Colonic mucosa (tissue), 4 donors: Measurements from ENCODE around the gene CPT2. TPM values are rescaled to one million over a fixed set of nuclear protein-coding genes. Genes with fewer than 3 reads are reported as not detected.

Source experiments
- DNase-seq: peaks from one replicate; pipeline ENCODE4 v3.0.0-alpha.2; 2020
- H3K27ac ChIP-seq: fragments of 200-600 bp; one replicate; pipeline ENCODE4 v1.8.0; 2021
- H3K27me3 ChIP-seq: fragments of 200-600 bp; one replicate; pipeline ENCODE4 v1.8.0; 2021
- H3K36me3 ChIP-seq: fragments of 200-600 bp; one replicate; pipeline ENCODE4 v1.8.0; 2021
- H3K4me1 ChIP-seq: fragments of 200-600 bp; one replicate; pipeline ENCODE4 v1.8.0; 2021; ENCODE audit warnings: mild to moderate bottlenecking
- H3K4me3 ChIP-seq: fragments of 200-600 bp; one replicate; pipeline ENCODE4 v1.8.0; 2021
- H3K9ac ChIP-seq, 2 donors: one replicate each; pipeline ENCODE4 v1.7.0; 2013; ENCODE audit warnings: control low read depth in 2 of 2, low read depth in 2 of 2, low read length in 2 of 2
- H3K9me3 ChIP-seq: fragments of 200-600 bp; one replicate; pipeline ENCODE4 v1.8.0; 2021
- intact Hi-C: fragments of 100-400 bp; cut with DNase I; formaldehyde crosslinking; loops from one replicate; pipeline ENCODE4 v1.14.1; 2022
- total RNA-seq, 2 donors: library from RNA; stranded (reverse); fragmentation: NEBNext Ultra II Directional in 1 of 2; extraction: Animal tissue kit (Norgen Biotek cat#: 25700) in 1 of 2; gene quantifications; one replicate each; pipeline ENCODE4 v1.2.1, GENCODE V29; 2021
- TF ChIP-seq, protein P1 (sequence below): fragments of 200-600 bp; IDR thresholded peaks from one replicate; pipeline ENCODE4 v1.8.0; 2022; ENCODE audit warnings: antibody characterized with exemption, mild to moderate bottlenecking
- donor health status: healthy.
- donor health status: DM: no; HTN: no; CAD: no.
- donor health status: DM: no; HTN: no; CAD: no.

The CPT2 gene
- total RNA-seq, 2 donors from 2014 or later = 66.1 to 66.4 TPM

DNA sequence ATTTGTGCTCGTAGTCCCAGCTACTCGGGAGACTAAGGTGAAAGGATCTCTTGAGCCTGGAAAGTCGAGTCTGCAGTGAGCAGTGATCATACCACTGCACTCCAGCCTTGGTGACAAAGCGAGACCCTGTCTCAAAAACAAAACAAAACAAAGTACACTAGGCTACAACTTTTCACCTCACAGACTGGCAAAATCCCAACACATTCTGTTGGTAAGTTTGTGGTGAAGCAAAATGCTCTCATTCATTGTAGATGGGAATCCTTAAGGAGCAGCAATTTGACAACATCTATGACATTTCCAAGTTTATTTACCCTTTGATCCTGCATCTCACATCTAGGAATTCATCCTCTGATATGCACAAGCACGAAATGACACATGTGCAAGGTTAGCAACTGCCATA is 34.0 kb upstream of the CPT2 start:
- no peak for DNase-seq
- H3K27me3 ChIP-seq = no peaks in the 10 kb centered on the region
- H3K9ac ChIP-seq = no peak overlapping the region
- TF ChIP-seq, protein P1, sequence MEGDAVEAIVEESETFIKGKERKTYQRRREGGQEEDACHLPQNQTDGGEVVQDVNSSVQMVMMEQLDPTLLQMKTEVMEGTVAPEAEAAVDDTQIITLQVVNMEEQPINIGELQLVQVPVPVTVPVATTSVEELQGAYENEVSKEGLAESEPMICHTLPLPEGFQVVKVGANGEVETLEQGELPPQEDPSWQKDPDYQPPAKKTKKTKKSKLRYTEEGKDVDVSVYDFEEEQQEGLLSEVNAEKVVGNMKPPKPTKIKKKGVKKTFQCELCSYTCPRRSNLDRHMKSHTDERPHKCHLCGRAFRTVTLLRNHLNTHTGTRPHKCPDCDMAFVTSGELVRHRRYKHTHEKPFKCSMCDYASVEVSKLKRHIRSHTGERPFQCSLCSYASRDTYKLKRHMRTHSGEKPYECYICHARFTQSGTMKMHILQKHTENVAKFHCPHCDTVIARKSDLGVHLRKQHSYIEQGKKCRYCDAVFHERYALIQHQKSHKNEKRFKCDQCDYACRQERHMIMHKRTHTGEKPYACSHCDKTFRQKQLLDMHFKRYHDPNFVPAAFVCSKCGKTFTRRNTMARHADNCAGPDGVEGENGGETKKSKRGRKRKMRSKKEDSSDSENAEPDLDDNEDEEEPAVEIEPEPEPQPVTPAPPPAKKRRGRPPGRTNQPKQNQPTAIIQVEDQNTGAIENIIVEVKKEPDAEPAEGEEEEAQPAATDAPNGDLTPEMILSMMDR = no peak
- no peaks in the 10 kb centered on the region for H3K36me3 ChIP-seq
- intact Hi-C loops = no loop called here
- no peaks in the 10 kb centered on the region for H3K4me1 ChIP-seq
- no peaks in the 10 kb centered on the region for H3K9me3 ChIP-seq
- no peak overlapping the region for H3K4me3 ChIP-seq
- no peak overlapping the region for H3K27ac ChIP-seq

DNA sequence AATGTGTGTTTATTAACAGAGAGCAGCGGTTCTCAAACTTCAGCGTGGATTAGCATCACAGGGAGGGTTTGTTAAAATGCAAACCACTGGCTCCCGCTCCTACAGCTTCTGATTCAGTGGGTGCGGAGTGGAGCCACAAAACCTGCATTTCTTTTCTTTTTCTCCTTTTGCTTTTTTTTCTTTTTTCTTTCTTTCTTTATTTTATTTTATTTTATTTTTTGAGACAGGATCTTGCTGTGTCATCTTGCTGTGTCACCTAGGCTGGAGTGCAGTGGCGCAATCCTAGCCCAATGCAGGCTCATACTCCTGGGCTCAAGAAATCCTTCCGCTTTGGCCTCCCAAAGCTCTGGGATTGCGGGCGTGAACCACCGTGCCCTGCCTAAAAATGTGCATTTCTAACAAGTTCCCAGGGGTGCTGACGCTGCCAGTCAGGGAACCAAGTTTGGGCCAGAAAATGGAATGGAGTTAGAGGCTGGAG is 33.3 kb upstream of the CPT2 start:
- no peaks in the 10 kb centered on the region for H3K9me3 ChIP-seq

DNA sequence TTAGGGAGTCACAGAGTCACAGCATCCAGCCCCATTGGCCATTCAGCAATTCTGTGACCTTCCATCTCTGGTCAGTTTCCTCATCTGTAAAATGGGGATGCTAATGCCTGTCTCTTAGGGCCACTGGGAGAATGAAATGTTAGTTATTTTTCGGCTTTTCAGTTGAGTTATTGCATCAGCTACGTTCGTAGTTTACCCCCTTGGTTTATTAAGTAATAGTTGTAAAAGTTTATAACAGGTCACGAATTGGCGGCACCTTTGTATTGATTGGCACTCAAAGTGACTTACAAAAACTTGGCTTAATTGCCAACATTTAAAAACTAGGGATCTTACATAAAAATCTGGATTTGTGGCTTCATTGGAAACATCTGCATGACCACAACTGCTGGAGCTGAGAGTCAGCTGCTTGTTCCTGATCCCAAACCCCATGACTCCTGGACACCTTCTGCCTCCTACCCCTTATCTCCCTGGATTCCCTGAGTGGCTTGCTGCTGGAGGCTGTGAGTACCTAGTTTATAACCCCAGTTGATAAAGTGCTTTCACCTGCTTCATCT is 31.1 kb upstream of the CPT2 start:
- Histone ChIP-seq H3K27ac (no peak overlapping the region), H3K9ac (no peak overlapping the region), H3K36me3 (no peaks in the 10 kb centered on the region), H3K4me1 (no peaks in the 10 kb centered on the region), H3K27me3 (no peaks in the 10 kb centered on the region), H3K9me3 (no peaks in the 10 kb centered on the region), H3K4me3 (no peak overlapping the region)
- TF ChIP-seq, protein P1 = no peak
- intact Hi-C loops = no loop called here
- no peak for DNase-seq

More for the DNA sequence above, 33.3 kb upstream of the CPT2 start:
- DNase-seq = no peak
- no peaks in the 10 kb centered on the region for H3K27me3 ChIP-seq
- no peaks in the 10 kb centered on the region for H3K36me3 ChIP-seq
- intact Hi-C loops = no loop called here
- TF ChIP-seq, protein P1 = no peak
- no peaks in the 10 kb centered on the region for H3K4me1 ChIP-seq
- H3K4me3 ChIP-seq = no peak overlapping the region
- no peak overlapping the region for H3K9ac ChIP-seq
- no peak overlapping the region for H3K27ac ChIP-seq

DNA sequence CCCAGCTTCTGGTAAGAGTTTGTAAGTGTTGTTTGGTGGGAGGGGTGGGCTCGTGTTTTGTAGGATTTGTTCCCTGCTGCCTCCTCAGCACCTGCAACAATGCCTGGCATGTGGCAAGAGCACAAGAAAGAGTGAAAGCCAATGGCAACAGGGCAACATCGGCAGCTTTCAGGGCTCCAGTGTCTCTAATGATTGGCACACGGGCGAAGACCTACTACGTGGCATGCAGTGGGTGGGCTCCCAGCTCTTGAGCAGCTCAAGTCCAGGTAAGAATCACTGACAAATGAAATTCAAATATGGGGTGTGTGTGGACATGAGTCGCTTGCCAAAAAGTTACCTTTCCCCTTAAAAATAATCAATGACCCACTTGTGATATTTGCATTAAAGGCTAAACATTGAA is 30.3 kb upstream of the CPT2 start:
- no peak overlapping the region for H3K9ac ChIP-seq
- H3K27me3 ChIP-seq = no peaks in the 10 kb centered on the region
- H3K4me3 ChIP-seq = no peak overlapping the region
- intact Hi-C loops = no loop called here
- no peak overlapping the region for H3K27ac ChIP-seq
- TF ChIP-seq, protein P1 = no peak
- no peaks in the 10 kb centered on the region for H3K9me3 ChIP-seq
- H3K4me1 ChIP-seq = no peaks in the 10 kb centered on the region
- H3K36me3 ChIP-seq = no peaks in the 10 kb centered on the region
- no peak for DNase-seq

DNA sequence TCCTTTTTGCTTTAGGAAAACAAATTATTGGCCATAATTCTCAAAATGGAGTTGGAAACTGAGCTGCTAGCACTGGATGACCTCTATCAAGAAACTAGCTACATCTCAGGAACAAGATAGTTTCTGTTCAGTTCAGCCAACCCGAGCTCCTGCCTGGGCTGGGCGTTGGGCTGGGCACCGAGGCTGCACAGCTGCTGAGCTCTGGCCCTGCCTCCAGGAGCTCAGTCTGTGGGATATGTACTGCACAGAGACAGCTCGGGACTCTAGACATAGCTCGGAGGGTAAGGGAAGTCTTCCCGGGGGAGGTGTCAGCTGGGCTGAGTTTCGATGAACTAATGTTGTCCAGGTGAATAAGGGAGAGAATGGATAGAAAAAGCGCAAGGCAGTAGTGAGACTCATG is 29.7 kb upstream of the CPT2 start:
- TF ChIP-seq, protein P1 = no peak
- intact Hi-C loops = no loop called here
- DNase-seq = no peak
- Histone ChIP-seq H3K27me3 (no peaks in the 10 kb centered on the region), H3K36me3 (no peaks in the 10 kb centered on the region), H3K9ac (no peak overlapping the region), H3K9me3 (no peaks in the 10 kb centered on the region), H3K4me1 (no peaks in the 10 kb centered on the region), H3K27ac (no peak overlapping the region), H3K4me3 (no peak overlapping the region)
